Thyroid gland (tissue), 4 donors: ENCODE data around the gene CALM1.

ENCODE experiments used
- CTCF ChIP-seq, 6 experiments: fragments of 200-600 bp in 3 of 6; fragments of 450-650 bp in 3 of 6; sonication (generic) in 3 of 6; IDR thresholded peaks; one replicate each; pipeline ENCODE4 v1.5.1; 2016 to 2019; ENCODE audit warnings: antibody characterized with exemption in 6 of 6, mild to moderate bottlenecking in 2 of 6, inconsistent platforms in 1 of 6, moderate library complexity in 1 of 6
- POLR2A ChIP-seq, 2 donors: fragments of 450-650 bp; IDR thresholded peaks; one replicate each; pipeline ENCODE4 v1.6.1; 2017; ENCODE audit warnings: antibody characterized with exemption in 2 of 2, mild to moderate bottlenecking in 2 of 2, moderate library complexity in 1 of 2

DNA sequence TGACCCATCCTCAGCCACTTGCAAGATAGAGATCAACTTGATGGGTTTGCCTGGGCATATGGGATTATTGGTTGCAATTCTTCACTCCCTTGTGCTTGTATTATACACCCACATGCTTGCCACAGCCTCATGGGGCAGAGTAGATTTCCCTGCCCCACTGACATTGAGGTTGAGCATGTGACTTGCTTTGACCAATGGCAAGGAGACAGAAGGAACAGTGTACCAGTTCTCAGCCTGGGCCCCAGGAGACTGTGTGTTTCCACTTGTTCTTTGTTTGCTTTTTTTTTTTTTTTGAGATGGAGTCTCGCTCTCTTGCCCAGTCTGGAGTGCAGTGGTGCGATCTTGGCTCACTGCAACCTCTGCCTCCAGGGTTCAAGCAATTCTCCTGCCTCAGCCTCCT lies 31.8 kb downstream of the CALM1 start:
- no peak for TF ChIP-seq POLR2A (IDR thresholded peaks at IDR 0.05)
- no peak for TF ChIP-seq CTCF (IDR thresholded peaks at IDR 0.05)
